ENCODE results near the gene CYB5RL.
"Not testable (repeated sequence)": the region's sequence is repeated elsewhere in the genome, so short reads cannot be mapped to it uniquely, and the experiment has no call there.

CYB5RL gene

GRCh38 chr1:54228638-54229079 lies 28.8 kb upstream of the CYB5RL start:
- H3K4me3 ChIP-seq (ENCODE audit: low read length), result no peak overlapping the region

GRCh38 chr1:54227891-54228310 lies 28.1 kb upstream of the CYB5RL start:
- no peak for DNase-seq (ENCODE audit: low read depth, low spot score)
- H3K4me3 ChIP-seq (ENCODE audit: low read length), result no peak overlapping the region

More at GRCh38 chr1:54228638-54229079, 28.8 kb upstream of the CYB5RL start:
- DNase-seq (ENCODE audit: low read depth, low spot score), result no peak

GRCh38 chr1:54227091-54227602 lies 27.3 kb upstream of the CYB5RL start:
- DNase-seq (ENCODE audit: low read depth, low spot score), result no peak
- no peak overlapping the region for H3K4me3 ChIP-seq (ENCODE audit: low read length)

GRCh38 chr1:54225986-54226559 lies 26.2 kb upstream of the CYB5RL start:
- DNase-seq (ENCODE audit: low read depth, low spot score), result no peak
- no peak overlapping the region for H3K4me3 ChIP-seq (ENCODE audit: low read length)

- DNase-seq (ENCODE audit: low read depth, low spot score), result no peak
- no peak overlapping the region for H3K4me3 ChIP-seq (ENCODE audit: low read length)
Observed at GRCh38 chr1:54225378-54225777, 25.5 kb upstream of the CYB5RL start.

- no peak overlapping the region for H3K4me3 ChIP-seq (ENCODE audit: low read length)
- DNase-seq (ENCODE audit: low read depth, low spot score), result no peak
Observed at GRCh38 chr1:54224233-54224632, 24.4 kb upstream of the CYB5RL start.

GRCh38 chr1:54223441-54224202 lies 23.8 kb upstream of the CYB5RL start:
- DNase-seq (ENCODE audit: low read depth, low spot score), result no peak
- no peak overlapping the region for H3K4me3 ChIP-seq (ENCODE audit: low read length)

- no peak for DNase-seq (ENCODE audit: low read depth, low spot score)
Observed at GRCh38 chr1:54222711-54223110, 22.9 kb upstream of the CYB5RL start.

GRCh38 chr1:54221867-54222484 lies 22.1 kb upstream of the CYB5RL start:
- no peak overlapping the region for H3K4me3 ChIP-seq (ENCODE audit: low read length)
- no peak for DNase-seq (ENCODE audit: low read depth, low spot score)

More at GRCh38 chr1:54222711-54223110, 22.9 kb upstream of the CYB5RL start:
- no peak overlapping the region for H3K4me3 ChIP-seq (ENCODE audit: low read length)

GRCh38 chr1:54221113-54221834 lies 21.4 kb upstream of the CYB5RL start:
- DNase-seq (ENCODE audit: low read depth, low spot score), result no peak

GRCh38 chr1:54220004-54220811 lies 20.4 kb upstream of the CYB5RL start:
- no peak overlapping the region for H3K4me3 ChIP-seq (ENCODE audit: low read length)
- no peak for DNase-seq (ENCODE audit: low read depth, low spot score)

More at GRCh38 chr1:54221113-54221834, 21.4 kb upstream of the CYB5RL start:
- no peak overlapping the region for H3K4me3 ChIP-seq (ENCODE audit: low read length)

GRCh38 chr1:54219688-54220003 lies 19.8 kb upstream of the CYB5RL start:
- no peak for DNase-seq (ENCODE audit: low read depth, low spot score)
- no peak overlapping the region for H3K4me3 ChIP-seq (ENCODE audit: low read length)

GRCh38 chr1:54218883-54219687 lies 19.3 kb upstream of the CYB5RL start:
- H3K4me3 ChIP-seq (ENCODE audit: low read length), result no peak overlapping the region
- no peak for DNase-seq (ENCODE audit: low read depth, low spot score)

- no peak overlapping the region for H3K4me3 ChIP-seq (ENCODE audit: low read length)
- no peak for DNase-seq (ENCODE audit: low read depth, low spot score)
Observed at GRCh38 chr1:54215523-54215922, 15.7 kb upstream of the CYB5RL start.

- H3K4me3 ChIP-seq (ENCODE audit: low read length), result no peak overlapping the region
- no peak for DNase-seq (ENCODE audit: low read depth, low spot score)
Observed at GRCh38 chr1:54212872-54213271, 13.0 kb upstream of the CYB5RL start.

- H3K4me3 ChIP-seq (ENCODE audit: low read length); DNase-seq (ENCODE audit: low read depth, low spot score): not testable (repeated sequence)
Observed at GRCh38 chr1:54207896-54208295, 8.1 kb upstream of the CYB5RL start.

- DNase-seq (ENCODE audit: low read depth, low spot score), result no peak
- H3K4me3 ChIP-seq (ENCODE audit: low read length), result no peak overlapping the region
Observed at GRCh38 chr1:54207287-54207686, 7.5 kb upstream of the CYB5RL start.

GRCh38 chr1:54204199-54204598 lies 4.4 kb upstream of the CYB5RL start:
- H3K4me3 ChIP-seq (ENCODE audit: low read length), result no peak overlapping the region
- no peak for DNase-seq (ENCODE audit: low read depth, low spot score)

Measured in Jurkat, Clone E6-1 (cell line).